GM18505 (cell line): Measurements from ENCODE around the gene ZNF177.
"Not testable (repeated sequence)": the region's sequence is repeated elsewhere in the genome, so short reads cannot be mapped to it uniquely, and the experiment has no call there.

ENCODE experiments used
- ATAC-seq: cut with Tn5 transposase; IDR thresholded peaks from one replicate; pipeline ENCODE4 v1.9.1; 2021; ENCODE audit not compliant: unreplicated experiment
- POLR2A ChIP-seq: IDR thresholded peaks from 4 replicates; pipeline ENCODE4 v1.6.1; 2011; ENCODE audit warnings: borderline replicate concordance; ENCODE audit not compliant: insufficient read depth, insufficient read length; ENCODE audit errors: extremely low read depth

ZNF177 gene

GRCh38 chr19:9362905-9363304 is at the start of gene ZNF177:
TSS of gene ZNF177 (plus strand) at chr19:9363013. CDS start at chr19:9378312, 15,299 bp downstream.
- TF ChIP-seq POLR2A: no peak
- no peak for ATAC-seq

- no peak for ATAC-seq
- TF ChIP-seq POLR2A: no peak
These were observed 49.1 kb upstream of the ZNF177 start for GRCh38 chr19:9313756-9314155.

- TF ChIP-seq POLR2A: no peak
- ATAC-seq: no peak
These were observed 41.5 kb upstream of the ZNF177 start for GRCh38 chr19:9321338-9321737.

- not testable (repeated sequence) for ATAC-seq
These were observed 41.1 kb upstream of the ZNF177 start for GRCh38 chr19:9321756-9322155.

GRCh38 chr19:9322201-9322600 is 40.6 kb upstream of the ZNF177 start:
- ATAC-seq: not testable (repeated sequence)

- peak; percentile 30 for ATAC-seq
- no peak for TF ChIP-seq POLR2A
These were observed 39.3 kb upstream of the ZNF177 start for GRCh38 chr19:9323557-9323918.

- ATAC-seq: peak; percentile 96
- TF ChIP-seq POLR2A: peak; percentile 64
These were observed 38.8 kb upstream of the ZNF177 start, which contains the start of gene ZNF559 for GRCh38 chr19:9323919-9324583. TSS of gene ZNF559 (plus strand) at chr19:9324179. CDS start at chr19:9338550, 14,371 bp downstream.

GRCh38 chr19:9324584-9324962 is 38.2 kb upstream of the ZNF177 start:
- TF ChIP-seq POLR2A: no peak
- ATAC-seq: no peak

GRCh38 chr19:9329999-9330398 is 32.8 kb upstream of the ZNF177 start:
- TF ChIP-seq POLR2A: no peak
- no peak for ATAC-seq

- no peak for TF ChIP-seq POLR2A
- no peak for ATAC-seq
These were observed 20.1 kb upstream of the ZNF177 start for GRCh38 chr19:9342610-9343304.

GRCh38 chr19:9345005-9345404 is 17.8 kb upstream of the ZNF177 start:
- no peak for TF ChIP-seq POLR2A
- ATAC-seq: no peak

- ATAC-seq: no peak
- no peak for TF ChIP-seq POLR2A
These were observed 14.6 kb upstream of the ZNF177 start for GRCh38 chr19:9348253-9348652.

GRCh38 chr19:9348671-9349070 is 14.1 kb upstream of the ZNF177 start:
- TF ChIP-seq POLR2A: no peak
- no peak for ATAC-seq

GRCh38 chr19:9352505-9352904 is 10.3 kb upstream of the ZNF177 start:
- TF ChIP-seq POLR2A: no peak
- no peak for ATAC-seq
